SK-N-SH (cell line): ENCODE measurements around the gene FMN1. TPM values are rescaled to one million over a fixed set of nuclear protein-coding genes. Genes with fewer than 3 reads are reported as not detected.

Source experiments
- CTCF ChIA-PET: fragments of 300-600, 350-600 bp; formaldehyde crosslinking; extraction: SDS; loops from one replicate; lab custom pipeline; 2021; lab: Yijun Ruan, JAX
- POLR2A ChIA-PET: fragments of 350-600 bp; sonication (Branson Sonifier 250); formaldehyde crosslinking; extraction: SDS; loops from one replicate; lab custom pipeline; 2020; ENCODE audit warnings: antibody characterized with exemption, inconsistent platforms; lab: Yijun Ruan, JAX
- DNase-seq: peaks from one replicate; pipeline ENCODE4 v3.0.0; 2012
- H2AFZ ChIP-seq: fragments of 200-600 bp; sonication (generic); 2 replicates; pipeline ENCODE4 v1.8.1; 2016; ENCODE audit warnings: antibody characterized with exemption, mild to moderate bottlenecking, low read depth
- H3F3A ChIP-seq: fragments of 200-600 bp; sonication (generic); replicated peaks from 2 replicates; pipeline ENCODE3; 2016; ENCODE audit warnings: antibody characterized with exemption, mild to moderate bottlenecking; ENCODE audit not compliant: insufficient read depth
- H3K27ac ChIP-seq, 2 experiments: fragments of 200-500 bp in 1 of 2; fragments of 200-600 bp in 1 of 2; sonication (Bioruptor generic) in 1 of 2; sonication (generic), shearing (Covaris generic) in 1 of 2; 2 replicates each; pipeline versions ENCODE4 v1.5.1 to v1.6.1; 2014 to 2016; ENCODE audit warnings: low read depth in 2 of 2, inconsistent platforms in 1 of 2, low read length in 1 of 2, mild to moderate bottlenecking in 1 of 2, mixed read lengths in 1 of 2
- H3K27me3 ChIP-seq: fragments of 200-600 bp; sonication (generic), shearing (Covaris generic); 2 replicates; pipeline ENCODE4 v1.6.1; 2016; ENCODE audit warnings: mixed run types; ENCODE audit not compliant: insufficient read depth
- H3K36me3 ChIP-seq, 2 experiments: fragments of 200-500 bp in 1 of 2; fragments of 200-600 bp in 1 of 2; sonication (Bioruptor generic) in 1 of 2; sonication (generic) in 1 of 2; replicated peaks in 1 of 2; 2 replicates each; pipeline versions ENCODE3 to v1.5.1; 2014 to 2016; ENCODE audit warnings: low read length in 1 of 2, mild to moderate bottlenecking in 1 of 2; ENCODE audit not compliant: insufficient read depth in 2 of 2, control insufficient read depth in 1 of 2
- H3K4me1 ChIP-seq, 2 experiments: fragments of 200-500 bp in 1 of 2; fragments of 200-600 bp in 1 of 2; sonication (Bioruptor generic) in 1 of 2; sonication (generic), shearing (Covaris generic) in 1 of 2; 2 replicates each; pipeline versions ENCODE4 v1.5.1 to v1.6.1; 2014 to 2016; ENCODE audit warnings: low read depth in 1 of 2, low read length in 1 of 2, mixed run types in 1 of 2; ENCODE audit not compliant: insufficient read depth in 2 of 2, control insufficient read depth in 1 of 2
- H3K4me2 ChIP-seq: fragments of 200-600 bp; sonication (generic), shearing (Covaris generic); 2 replicates; pipeline ENCODE4 v1.6.1; 2017; ENCODE audit warnings: mixed run types
- H3K4me3 ChIP-seq, 2 experiments: fragments of 200-500 bp in 1 of 2; fragments of 200-600 bp in 1 of 2; sonication (Bioruptor generic) in 1 of 2; sonication (generic), shearing (Covaris generic) in 1 of 2; 2 replicates each; pipeline versions ENCODE4 v1.5.1 to v1.8.1; 2014 to 2016; ENCODE audit warnings: low read depth in 2 of 2, inconsistent platforms in 1 of 2, low read length in 1 of 2, mild to moderate bottlenecking in 1 of 2, mixed read lengths in 1 of 2, moderate library complexity in 1 of 2
- H3K79me2 ChIP-seq: fragments of 200-600 bp; sonication (generic); 2 replicates; pipeline ENCODE4 v1.8.1; 2017; ENCODE audit warnings: mild to moderate bottlenecking; ENCODE audit not compliant: insufficient read depth
- H3K9ac ChIP-seq: fragments of 200-600 bp; sonication (generic); 2 replicates; pipeline ENCODE4 v1.6.1; 2017; ENCODE audit warnings: mixed run types
- H3K9me2 ChIP-seq: fragments of 200-600 bp; sonication (generic); 2 replicates; pipeline ENCODE4 v1.6.1; 2017; ENCODE audit warnings: mixed run types
- H3K9me3 ChIP-seq: fragments of 200-600 bp; sonication (generic); 2 replicates; pipeline ENCODE4 v1.6.1; 2017; ENCODE audit warnings: mixed run types, mild to moderate bottlenecking, moderate library complexity
- H4K20me1 ChIP-seq: fragments of 200-600 bp; sonication (generic); 2 replicates; pipeline ENCODE4 v1.6.1; 2017; ENCODE audit warnings: mild to moderate bottlenecking, mixed run types; ENCODE audit not compliant: insufficient read depth
- CHD2 ChIP-seq: fragments of 150-350 bp; IDR thresholded peaks from 2 replicates; pipeline ENCODE4 v1.6.1; 2018; ENCODE audit warnings: low read length; ENCODE audit not compliant: partially characterized antibody
- EP300 ChIP-seq, 2 experiments: IDR thresholded peaks; 2 replicates each; pipeline versions ENCODE4 v1.4.0 to v1.6.1; 2012; ENCODE audit warnings: borderline replicate concordance in 1 of 2, low read depth in 1 of 2, low read length in 1 of 2
- EZH2phosphoT487 ChIP-seq: fragments of 200-600 bp; sonication (generic); IDR thresholded peaks from 2 replicates; pipeline ENCODE4 v1.6.1; 2017; ENCODE audit warnings: low read depth, mixed run types, mild to moderate bottlenecking, antibody characterized with exemption, moderate library complexity, borderline replicate concordance
- FOSL2 ChIP-seq: IDR thresholded peaks from 2 replicates; pipeline ENCODE4 v1.4.0; 2012; ENCODE audit warnings: low read depth, mild to moderate bottlenecking, moderate library complexity, borderline replicate concordance
- FOXJ3 ChIP-seq: sonication (generic); formaldehyde crosslinking; IDR thresholded peaks from 2 replicates; pipeline ENCODE4 v1.5.1; 2020; ENCODE audit warnings: mild to moderate bottlenecking, missing genetic modification reagents
- FOXM1 ChIP-seq: IDR thresholded peaks from 2 replicates; pipeline ENCODE4 v1.4.0; 2012; ENCODE audit warnings: low read depth, mild to moderate bottlenecking
- GATA2 ChIP-seq: sonication (generic); formaldehyde crosslinking; IDR thresholded peaks from 2 replicates; pipeline ENCODE4 v1.5.0; 2020; ENCODE audit warnings: mild to moderate bottlenecking, missing genetic modification reagents
- JUND ChIP-seq: IDR thresholded peaks from 2 replicates; pipeline ENCODE4 v1.4.0; 2012
- MEF2A ChIP-seq: IDR thresholded peaks from 2 replicates; pipeline ENCODE4 v1.4.0; 2012; ENCODE audit warnings: low read depth, borderline replicate concordance
- NRF1 ChIP-seq: IDR thresholded peaks from 2 replicates; pipeline ENCODE4 v1.6.1; 2012; ENCODE audit warnings: low read depth, mild to moderate bottlenecking, low read length
- RAD21 ChIP-seq: IDR thresholded peaks from 2 replicates; pipeline ENCODE4 v1.6.1; 2012; ENCODE audit warnings: mild to moderate bottlenecking, low read length
- SIN3A ChIP-seq: IDR thresholded peaks from 2 replicates; pipeline ENCODE4 v1.6.1; 2012; ENCODE audit warnings: low read depth, mild to moderate bottlenecking, low read length, moderate library complexity, borderline replicate concordance
- TAF1 ChIP-seq: IDR thresholded peaks from 2 replicates; pipeline ENCODE4 v1.6.1; 2012; ENCODE audit warnings: low read depth, mild to moderate bottlenecking, low read length, moderate library complexity, borderline replicate concordance
- TCF12 ChIP-seq: IDR thresholded peaks from 2 replicates; pipeline ENCODE4 v1.4.0; 2012
- TEAD4 ChIP-seq: IDR thresholded peaks from 2 replicates; pipeline ENCODE4 v1.4.0; 2012; ENCODE audit warnings: mild to moderate bottlenecking, borderline replicate concordance; ENCODE audit not compliant: insufficient read depth
- YY1 ChIP-seq: IDR thresholded peaks from 2 replicates; pipeline ENCODE4 v1.4.0; 2012; ENCODE audit warnings: low read depth, mild to moderate bottlenecking
- WGBS: methylation state at CpG from one replicate; pipeline ENCODE4 v1.1.6; 2017; ENCODE audit warnings: low lambda C conversion rate; 5-methylcytosine and 5-hydroxymethylcytosine counted together
- polyA plus RNA-seq, 3 experiments: library from polyadenylated mRNA; depleted of rRNA; stranded (reverse); fragments of >200 nt; gene quantifications; 2 replicates each; pipeline ENCODE4 v1.2.3, GENCODE V29; 2012
- TF ChIP-seq, protein P1 (sequence below): IDR thresholded peaks from 2 replicates; pipeline ENCODE4 v1.4.0; 2012; ENCODE audit warnings: low read depth, borderline replicate concordance
- TF ChIP-seq, protein P2 (sequence below): fragments of 150-350 bp; IDR thresholded peaks from 2 replicates; pipeline ENCODE4 v1.6.1; 2016; ENCODE audit warnings: mild to moderate bottlenecking, low read depth, low read length
- TF ChIP-seq, protein P3 (sequence below): IDR thresholded peaks from 2 replicates; pipeline ENCODE4 v1.4.0; 2012; ENCODE audit warnings: low read depth, borderline replicate concordance

FMN1 gene
- polyA plus RNA-seq, 1 of the 3 experiments (the other 2 are of a cell fraction) = 9.1 TPM

DNA sequence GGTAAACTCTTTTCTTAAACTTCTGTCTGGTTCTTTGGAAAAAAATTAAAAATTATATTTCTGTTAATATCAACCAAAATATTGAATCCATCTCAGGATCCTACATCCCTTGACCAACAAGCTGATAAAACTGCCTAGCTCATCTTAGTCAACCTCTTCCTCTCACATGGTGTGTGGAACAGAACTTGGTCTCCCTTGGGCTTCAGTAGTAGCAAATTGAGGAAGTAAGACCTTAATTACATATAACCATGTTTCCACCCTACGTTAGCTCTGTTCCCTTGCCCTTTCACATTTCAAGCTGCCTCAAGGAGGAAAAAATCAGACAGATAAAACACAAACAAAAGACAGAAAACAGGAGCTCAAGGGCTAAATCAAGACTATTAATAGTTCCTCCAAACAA lies 360.4 kb downstream of the FMN1 start:
- H3K27ac ChIP-seq = peak overlapping the region in 1 of 2 experiments; percentile 93; a peak in 2 of 4 replicates
- peaks cover 4 to 34% of the 10 kb centered on the region in 2 experiments for H3K4me1 ChIP-seq
- CTCF ChIA-PET = interaction anchor here (3.0 kb wide), 1 partner anchor 10 kb away, joined by 31 read pairs; no protein-coding TSS in a partner anchor

DNA sequence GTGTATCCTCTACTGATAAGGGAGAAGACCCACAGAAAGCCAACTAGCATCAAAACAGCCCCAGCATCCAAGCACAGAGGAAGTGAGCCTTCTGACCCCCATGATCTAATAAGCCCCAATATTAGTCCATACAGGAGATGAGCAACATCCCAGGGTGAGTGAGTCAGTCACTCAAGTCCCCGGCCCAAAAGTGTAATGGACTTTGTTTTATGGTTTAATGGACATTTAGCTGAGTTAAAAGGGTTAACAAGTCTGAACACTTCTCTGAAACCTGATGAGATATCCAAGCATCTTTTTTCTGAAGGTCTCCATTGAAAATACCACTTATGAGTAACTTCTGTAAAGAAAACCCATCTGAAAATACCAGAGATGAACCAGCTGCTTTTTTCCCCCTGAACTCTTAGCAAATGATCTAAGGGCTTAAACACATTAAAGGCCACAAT lies 361.1 kb downstream of the FMN1 start:
- Histone ChIP-seq H3K9ac (no peak overlapping the region; the same call in 1 of the 2 replicates), H3K4me2 (0 out of 2 replicates have a peak overlapping the region, but pooled peaks have one; percentile 9), H3F3A (peaks cover 63% of the 10 kb centered on the region), H3K4me3 (no peak overlapping the region), H3K79me2 (peaks cover 38% of the 10 kb centered on the region), H3K36me3 (peaks cover 10 to 47% of the 10 kb centered on the region in 2 experiments), H3K27ac (peak overlapping the region in 1 of 2 experiments; percentile 93; a peak in 2 of 4 replicates), H3K4me1 (peaks cover 0 to 35% of the 10 kb centered on the region in 2 experiments; a peak in 3 of 4 replicates), H3K9me3 (no peaks in the 10 kb centered on the region), H4K20me1 (no peaks in the 10 kb centered on the region; the same call in 1 of the 2 replicates), H2AFZ (no peak overlapping the region)
- WGBS = 29% methylated on average over 1 of the region's 1 CpG
- ChIA-PET CTCF (interaction anchor here (1.2 to 3.0 kb wide), 3 partner anchors 11 to 171 kb away, joined by 3 to 31 read pairs (median 9); no protein-coding TSS in a partner anchor), POLR2A (no interaction called here)
- no peak for DNase-seq
- TF ChIP-seq TCF12 (peak; percentile 29; the same call in 1 of the 2 replicates), NRF1 (no peak), EP300 (IDR thresholded peaks at IDR 0.05; ENCODE audit: borderline replicate concordance in 1 of 2, low read depth in 1 of 2, low read length in 1 of 2) (peak in 1 of 2 experiments; percentile 26; a peak in 1 of 4 replicates), FOSL2 (no peak), RAD21 (no peak)
- TF ChIP-seq, all 33 proteins: peak for 2
- Histone ChIP-seq H3K27me3 (no peaks in the 10 kb centered on the region), H3K9me2 (no peaks in the 10 kb centered on the region)

More for the DNA sequence above, 360.4 kb downstream of the FMN1 start:
- Histone ChIP-seq H3K4me3 (no peak overlapping the region), H3F3A (peaks cover 56% of the 10 kb centered on the region), H3K9me3 (no peaks in the 10 kb centered on the region), H3K79me2 (peaks cover 46% of the 10 kb centered on the region), H3K9ac (no peak overlapping the region), H3K27me3 (no peaks in the 10 kb centered on the region), H3K9me2 (no peaks in the 10 kb centered on the region), H4K20me1 (no peaks in the 10 kb centered on the region; the same call in 1 of the 2 replicates), H2AFZ (no peak overlapping the region), H3K36me3 (peaks cover 10 to 47% of the 10 kb centered on the region in 2 experiments), H3K4me2 (0 out of 2 replicates have a peak overlapping the region, but pooled peaks have one; percentile 9)
- no peak for TF ChIP-seq FOXJ3
- no peak for TF ChIP-seq EZH2phosphoT487
- TF ChIP-seq YY1 = no peak
- no peak for TF ChIP-seq CHD2
- TF ChIP-seq, protein P1, sequence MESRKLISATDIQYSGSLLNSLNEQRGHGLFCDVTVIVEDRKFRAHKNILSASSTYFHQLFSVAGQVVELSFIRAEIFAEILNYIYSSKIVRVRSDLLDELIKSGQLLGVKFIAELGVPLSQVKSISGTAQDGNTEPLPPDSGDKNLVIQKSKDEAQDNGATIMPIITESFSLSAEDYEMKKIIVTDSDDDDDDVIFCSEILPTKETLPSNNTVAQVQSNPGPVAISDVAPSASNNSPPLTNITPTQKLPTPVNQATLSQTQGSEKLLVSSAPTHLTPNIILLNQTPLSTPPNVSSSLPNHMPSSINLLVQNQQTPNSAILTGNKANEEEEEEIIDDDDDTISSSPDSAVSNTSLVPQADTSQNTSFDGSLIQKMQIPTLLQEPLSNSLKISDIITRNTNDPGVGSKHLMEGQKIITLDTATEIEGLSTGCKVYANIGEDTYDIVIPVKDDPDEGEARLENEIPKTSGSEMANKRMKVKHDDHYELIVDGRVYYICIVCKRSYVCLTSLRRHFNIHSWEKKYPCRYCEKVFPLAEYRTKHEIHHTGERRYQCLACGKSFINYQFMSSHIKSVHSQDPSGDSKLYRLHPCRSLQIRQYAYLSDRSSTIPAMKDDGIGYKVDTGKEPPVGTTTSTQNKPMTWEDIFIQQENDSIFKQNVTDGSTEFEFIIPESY = no peak
- no peak for TF ChIP-seq FOSL2
- no peak for TF ChIP-seq TAF1
- TF ChIP-seq GATA2 = no peak
- TF ChIP-seq, protein P2, sequence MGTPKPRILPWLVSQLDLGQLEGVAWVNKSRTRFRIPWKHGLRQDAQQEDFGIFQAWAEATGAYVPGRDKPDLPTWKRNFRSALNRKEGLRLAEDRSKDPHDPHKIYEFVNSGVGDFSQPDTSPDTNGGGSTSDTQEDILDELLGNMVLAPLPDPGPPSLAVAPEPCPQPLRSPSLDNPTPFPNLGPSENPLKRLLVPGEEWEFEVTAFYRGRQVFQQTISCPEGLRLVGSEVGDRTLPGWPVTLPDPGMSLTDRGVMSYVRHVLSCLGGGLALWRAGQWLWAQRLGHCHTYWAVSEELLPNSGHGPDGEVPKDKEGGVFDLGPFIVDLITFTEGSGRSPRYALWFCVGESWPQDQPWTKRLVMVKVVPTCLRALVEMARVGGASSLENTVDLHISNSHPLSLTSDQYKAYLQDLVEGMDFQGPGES = no peak
- no peak for TF ChIP-seq MEF2A
- no peak for TF ChIP-seq FOXM1
- TF ChIP-seq SIN3A = no peak
- TF ChIP-seq, protein P3, sequence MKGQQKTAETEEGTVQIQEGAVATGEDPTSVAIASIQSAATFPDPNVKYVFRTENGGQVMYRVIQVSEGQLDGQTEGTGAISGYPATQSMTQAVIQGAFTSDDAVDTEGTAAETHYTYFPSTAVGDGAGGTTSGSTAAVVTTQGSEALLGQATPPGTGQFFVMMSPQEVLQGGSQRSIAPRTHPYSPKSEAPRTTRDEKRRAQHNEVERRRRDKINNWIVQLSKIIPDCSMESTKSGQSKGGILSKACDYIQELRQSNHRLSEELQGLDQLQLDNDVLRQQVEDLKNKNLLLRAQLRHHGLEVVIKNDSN = no peak
- no peak for TF ChIP-seq TEAD4
- no peak for TF ChIP-seq JUND
- 96% methylated on average over 1 of the region's 1 CpG for WGBS
- POLR2A ChIA-PET = no interaction called here
- no peak for DNase-seq
